Right lobe of liver (tissue), 4 donors: ENCODE measurements around the gene BOLA1.
"Not testable (repeated sequence)": the region's sequence is repeated elsewhere in the genome, so short reads cannot be mapped to it uniquely, and the experiment has no call there.

ENCODE experiments used
- POLR2A ChIP-seq: fragments of 450-650 bp; IDR thresholded peaks from one replicate; pipeline ENCODE4 v1.6.1; 2017; ENCODE audit warnings: antibody characterized with exemption, mild to moderate bottlenecking
- TF ChIP-seq, protein P1 (sequence below), 4 donors: fragments of 200-600 bp in 3 of 4; fragments of 450-650 bp in 1 of 4; IDR thresholded peaks; one replicate each; pipeline versions ENCODE4 v1.5.1 to v1.8.0; 2016 to 2022; ENCODE audit warnings: antibody characterized with exemption in 4 of 4, mild to moderate bottlenecking in 2 of 4
- donor health status: DM: no; HTN: no; CAD: no.
- donor health status: DM: no; HTN: no; CAD: no.
- donor health status: DM: no; HTN: yes; CAD: no.

DNA sequence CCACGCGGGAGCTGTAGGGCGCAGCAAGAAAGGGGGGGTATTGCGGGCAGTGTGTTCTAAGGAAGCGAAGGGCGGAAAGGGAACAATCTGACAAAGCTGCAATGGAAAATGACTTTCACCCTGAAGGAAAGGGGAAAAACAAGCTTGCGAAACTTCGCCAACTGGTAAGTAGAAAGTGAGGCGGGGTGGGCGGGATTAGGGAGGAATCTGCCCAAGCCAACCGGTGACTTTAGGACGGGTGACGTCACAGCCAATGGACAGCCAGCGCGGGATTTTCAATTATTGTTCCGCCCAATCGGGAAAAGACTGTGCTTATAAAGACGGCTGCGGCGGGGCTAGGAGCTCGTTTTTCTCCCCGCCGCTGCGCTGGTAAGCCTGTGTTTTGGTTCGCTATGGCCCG lies 47.1 kb upstream of the BOLA1 start:
- TF ChIP-seq POLR2A: not testable (repeated sequence)
- TF ChIP-seq, protein P1, sequence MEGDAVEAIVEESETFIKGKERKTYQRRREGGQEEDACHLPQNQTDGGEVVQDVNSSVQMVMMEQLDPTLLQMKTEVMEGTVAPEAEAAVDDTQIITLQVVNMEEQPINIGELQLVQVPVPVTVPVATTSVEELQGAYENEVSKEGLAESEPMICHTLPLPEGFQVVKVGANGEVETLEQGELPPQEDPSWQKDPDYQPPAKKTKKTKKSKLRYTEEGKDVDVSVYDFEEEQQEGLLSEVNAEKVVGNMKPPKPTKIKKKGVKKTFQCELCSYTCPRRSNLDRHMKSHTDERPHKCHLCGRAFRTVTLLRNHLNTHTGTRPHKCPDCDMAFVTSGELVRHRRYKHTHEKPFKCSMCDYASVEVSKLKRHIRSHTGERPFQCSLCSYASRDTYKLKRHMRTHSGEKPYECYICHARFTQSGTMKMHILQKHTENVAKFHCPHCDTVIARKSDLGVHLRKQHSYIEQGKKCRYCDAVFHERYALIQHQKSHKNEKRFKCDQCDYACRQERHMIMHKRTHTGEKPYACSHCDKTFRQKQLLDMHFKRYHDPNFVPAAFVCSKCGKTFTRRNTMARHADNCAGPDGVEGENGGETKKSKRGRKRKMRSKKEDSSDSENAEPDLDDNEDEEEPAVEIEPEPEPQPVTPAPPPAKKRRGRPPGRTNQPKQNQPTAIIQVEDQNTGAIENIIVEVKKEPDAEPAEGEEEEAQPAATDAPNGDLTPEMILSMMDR (IDR thresholded peaks at IDR 0.05): not testable (repeated sequence)
